Activated CD4-positive, alpha-beta T cell treated with anti-CD3 and anti-CD28 coated beads, Interleukin-2, amount 50 U/mL, for 16 hours (primary cell): Measurements from ENCODE around the gene HSPG2.
"Not testable (repeated sequence)": the region's sequence is repeated elsewhere in the genome, so short reads cannot be mapped to it uniquely, and the experiment has no call there.

ENCODE experiments used
- DNase-seq: peaks from one replicate; pipeline ENCODE4 v3.0.0-alpha.2; 2020

HSPG2 gene

GRCh38 chr1:21955501-21956281 is 18.6 kb upstream of the HSPG2 start:
- no peak for DNase-seq

GRCh38 chr1:21955058-21955457 is 17.9 kb upstream of the HSPG2 start:
- no peak for DNase-seq

GRCh38 chr1:21952786-21953520 is 15.8 kb upstream of the HSPG2 start:
- no peak for DNase-seq

DNA sequence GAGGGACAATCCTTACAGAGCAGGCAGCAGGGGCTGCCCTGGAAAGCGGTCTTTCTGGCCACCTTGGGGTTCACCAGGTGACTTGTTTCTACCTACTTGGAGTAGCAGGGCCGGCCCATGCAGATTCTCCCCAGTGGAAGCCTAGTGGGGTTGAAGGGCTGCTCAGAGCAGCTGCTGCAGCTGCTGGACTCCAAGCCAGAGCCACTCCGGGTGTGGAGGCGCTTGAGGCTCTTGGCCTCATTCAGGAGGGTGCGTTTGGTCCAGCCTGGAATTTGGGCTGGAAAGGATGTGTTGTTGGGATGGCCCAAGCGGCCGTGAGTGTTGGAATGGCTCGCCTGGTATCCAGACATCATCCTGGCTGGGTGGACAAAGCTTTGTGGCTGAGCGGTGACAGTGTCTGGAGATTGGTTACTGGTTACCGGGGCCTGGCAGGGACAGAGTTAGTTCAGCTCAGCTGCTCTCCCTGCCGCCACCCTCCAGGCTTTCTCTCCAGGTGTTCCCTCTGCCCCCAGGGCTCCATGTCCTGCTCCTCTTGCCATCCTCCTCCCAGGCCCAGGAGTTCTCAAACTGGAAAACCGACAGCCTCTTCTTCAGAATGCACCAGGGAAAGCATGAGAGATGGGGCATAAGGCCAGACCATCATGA is 14.2 kb upstream of the HSPG2 start:
- DNase-seq = no peak

DNA sequence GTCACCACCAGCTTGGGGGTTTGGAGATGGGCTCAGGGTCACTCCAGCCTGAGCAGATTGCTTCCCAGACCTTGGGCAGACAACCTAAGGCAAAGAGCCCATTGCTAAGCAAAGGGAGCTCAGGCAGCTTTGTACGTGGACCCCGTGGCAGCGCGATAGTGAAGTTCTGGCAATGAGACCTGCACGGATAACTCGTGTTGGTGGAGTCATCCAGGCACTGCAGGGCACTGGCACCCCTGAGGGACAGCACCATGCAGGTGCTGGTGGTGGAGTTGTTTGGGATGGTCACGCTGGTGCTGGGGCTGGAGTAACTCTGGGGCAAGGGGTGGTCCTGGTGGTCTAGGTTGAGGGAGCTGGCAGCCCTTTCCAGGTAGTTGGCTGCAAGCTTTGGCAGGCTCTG is 13.6 kb upstream of the HSPG2 start:
- DNase-seq = no peak

GRCh38 chr1:21946836-21947587 is 9.9 kb upstream of the HSPG2 start:
- DNase-seq = no peak

GRCh38 chr1:21944733-21945073 is 7.6 kb upstream of the HSPG2 start:
- no peak for DNase-seq

- DNase-seq = not testable (repeated sequence)
Measured at GRCh38 chr1:21942959-21943640, 6.0 kb upstream of the HSPG2 start.

DNA sequence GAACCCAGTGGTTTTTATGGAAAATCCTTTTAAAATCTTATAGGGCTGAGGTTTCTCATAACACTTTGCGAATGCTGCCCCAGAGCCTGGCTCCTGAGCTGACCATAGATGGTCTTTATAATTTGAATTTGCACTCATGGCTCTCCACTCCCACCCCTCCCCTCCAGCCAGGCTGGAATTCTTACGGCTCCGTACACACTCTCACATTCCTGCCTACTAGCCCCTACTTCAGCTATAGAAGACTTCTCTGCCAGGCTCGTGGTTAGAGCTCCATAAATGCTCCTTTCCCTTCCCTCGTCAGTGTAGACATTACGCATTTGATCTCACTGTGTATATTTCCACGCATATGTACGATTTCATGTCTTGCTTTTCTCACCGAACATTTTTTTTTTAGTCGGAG is 5.4 kb upstream of the HSPG2 start:
- no peak for DNase-seq

GRCh38 chr1:21941370-21941769 is 4.3 kb upstream of the HSPG2 start:
- no peak for DNase-seq

DNA sequence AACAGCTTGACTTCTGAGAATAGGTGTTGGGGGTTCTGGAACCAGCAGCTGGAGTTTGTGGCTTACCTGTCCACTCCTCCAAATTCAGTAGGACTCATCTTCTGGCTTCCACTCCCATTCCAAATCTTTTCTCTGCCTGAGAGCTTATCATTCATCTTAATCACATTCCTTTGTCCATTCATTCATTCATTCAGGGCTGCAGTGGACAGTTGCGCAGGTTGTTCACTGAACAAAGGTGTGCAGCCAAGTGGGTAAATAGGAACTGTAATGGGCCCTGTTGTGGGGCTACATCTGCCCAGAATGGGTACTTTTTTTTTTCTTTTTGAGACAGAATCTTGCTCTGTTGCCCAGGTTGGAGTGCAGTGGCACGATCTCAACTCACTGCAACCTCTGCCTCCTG is 3.4 kb upstream of the HSPG2 start:
- no peak for DNase-seq

DNA sequence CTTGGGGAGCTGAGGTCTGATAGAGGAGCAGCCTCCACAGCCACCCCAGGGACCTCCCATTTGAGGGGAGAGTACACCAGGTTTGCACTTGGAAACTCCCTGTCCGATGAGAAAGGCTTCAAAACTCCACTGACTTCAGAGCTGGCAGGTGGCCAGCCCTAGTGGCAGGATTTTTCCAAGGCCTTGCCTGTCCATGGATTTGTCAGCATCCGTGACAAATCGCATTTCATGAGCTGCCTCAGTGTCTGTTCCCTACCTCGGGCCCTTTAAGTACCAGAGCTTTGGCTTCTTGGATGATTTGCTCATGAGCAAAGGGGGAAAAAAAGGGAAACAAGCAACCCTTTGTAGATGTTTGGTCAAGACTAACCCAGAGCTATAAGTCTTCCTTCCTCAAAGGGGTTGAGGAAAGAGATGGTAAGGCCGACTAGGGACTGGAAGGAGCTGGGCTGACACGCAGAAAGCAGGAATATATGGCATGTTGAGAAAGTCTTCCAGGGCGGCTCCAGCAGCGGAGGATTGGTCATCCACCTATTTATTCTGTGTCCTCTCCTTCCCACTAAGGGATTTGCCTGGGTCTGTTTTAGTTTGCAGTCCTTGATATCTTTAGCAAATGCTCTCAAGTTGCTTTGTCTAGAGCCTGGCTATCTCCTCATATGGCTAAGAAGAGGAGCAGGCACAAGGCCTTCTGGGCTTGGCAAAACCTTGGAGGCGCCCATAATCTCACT is 2.7 kb upstream of the HSPG2 start:
- no peak for DNase-seq

DNA sequence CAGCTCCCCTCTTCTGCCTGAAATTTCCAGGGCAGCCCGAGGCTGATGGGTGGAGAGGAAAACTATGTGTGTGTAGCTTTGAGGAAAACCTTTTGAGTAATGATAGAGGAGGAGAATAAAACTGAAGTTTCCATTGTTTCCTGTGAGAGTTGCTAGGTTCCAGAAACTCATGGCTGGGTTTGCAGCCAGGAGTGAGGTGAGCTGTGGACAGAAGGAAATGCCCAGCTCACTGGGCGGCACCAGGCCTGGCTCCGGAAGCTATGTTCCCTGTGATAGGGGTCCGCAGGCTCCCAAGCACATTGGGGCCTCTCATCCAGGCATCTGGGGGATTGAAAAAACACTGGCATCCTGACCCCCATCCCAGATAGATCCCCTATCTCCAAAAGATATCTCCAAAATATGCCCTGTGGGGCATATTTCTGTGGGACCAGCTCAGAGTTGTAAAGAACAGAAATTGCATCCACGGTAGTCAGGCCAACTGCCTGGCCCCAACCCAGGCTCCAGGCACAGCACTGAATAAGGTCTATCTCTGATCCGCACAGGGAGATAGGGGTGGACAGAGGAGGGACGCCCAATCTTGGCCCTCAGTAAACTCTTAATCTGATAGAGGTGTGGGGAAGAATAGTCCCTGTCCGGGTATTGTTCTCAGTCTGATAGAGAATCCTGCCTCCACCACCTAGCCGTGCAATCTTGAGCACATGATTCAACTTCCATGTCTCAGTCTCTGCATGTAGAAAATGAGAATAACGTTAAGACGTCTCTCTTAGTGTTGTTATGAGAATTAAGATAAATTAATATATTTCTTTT is 1.8 kb upstream of the HSPG2 start:
- DNase-seq = no peak

- DNase-seq = peak; percentile 38
Measured at GRCh38 chr1:21937372-21938121, 437 bp upstream of the HSPG2 start.

DNA sequence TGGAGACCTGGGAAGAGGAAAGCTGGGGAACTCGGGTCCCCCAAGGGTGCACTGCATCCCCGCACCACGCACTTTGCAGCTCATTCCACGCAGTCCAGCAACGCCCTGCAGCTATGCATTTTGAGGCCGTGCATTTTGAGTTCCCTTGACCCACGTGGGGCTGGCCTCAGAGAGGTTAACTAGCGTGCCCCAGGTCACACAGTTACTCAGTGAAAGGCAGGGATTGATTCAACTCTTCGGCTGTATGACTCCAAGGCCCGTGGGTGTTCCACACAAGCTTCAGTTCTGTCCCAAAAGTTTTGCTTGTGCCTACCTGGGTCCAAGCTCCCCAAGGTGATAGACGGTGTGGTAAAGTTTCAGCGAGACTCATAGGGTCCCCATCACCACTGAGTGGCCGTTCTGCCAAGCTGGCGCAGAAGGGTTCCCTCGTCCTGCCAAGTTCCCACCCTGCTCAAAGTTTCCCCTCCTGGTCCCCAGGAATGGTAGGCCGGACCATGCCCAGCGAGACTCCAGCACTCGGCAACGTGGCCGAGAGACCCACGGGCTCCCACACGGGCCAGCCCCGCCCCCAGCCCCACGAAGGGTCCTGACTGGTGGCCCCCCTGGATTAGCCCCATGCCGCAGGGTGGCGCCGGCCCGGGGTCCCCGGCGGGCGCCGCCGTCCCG is 611 bp downstream of the HSPG2 start:
- no peak for DNase-seq

DNA sequence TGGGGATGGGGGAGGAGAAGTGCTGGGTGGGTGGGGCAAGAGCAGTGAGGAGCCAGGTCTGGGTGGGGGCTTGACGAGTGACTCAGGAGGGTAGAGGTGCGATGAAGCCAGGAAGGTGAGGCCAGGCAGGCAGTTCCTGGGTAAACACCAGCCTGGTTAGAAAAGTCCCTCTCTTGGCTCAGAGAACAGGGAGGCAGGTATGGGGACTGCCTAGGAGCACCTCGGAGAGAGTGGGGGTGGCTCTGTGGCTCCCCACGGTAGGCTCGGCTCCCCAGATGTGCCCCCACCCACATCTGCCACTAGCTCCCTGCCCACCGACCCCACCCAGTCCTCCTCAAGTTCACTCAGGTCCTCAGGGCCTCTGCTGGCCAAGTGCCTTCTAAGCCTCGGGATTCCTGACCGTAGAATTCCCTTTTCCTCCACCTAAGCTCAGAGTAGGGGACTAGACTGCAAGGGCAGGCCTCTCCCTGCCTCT is 1.2 kb downstream of the HSPG2 start:
- no peak for DNase-seq

- no peak for DNase-seq
Measured at GRCh38 chr1:21935393-21935804, 1.7 kb downstream of the HSPG2 start.

- DNase-seq = no peak
Measured at GRCh38 chr1:21933397-21934248, 3.5 kb downstream of the HSPG2 start.

- no peak for DNase-seq
Measured at GRCh38 chr1:21932127-21932526, 5.0 kb downstream of the HSPG2 start.
